CD14-positive monocyte (primary cell): ENCODE measurements around the gene NLRP3. TPM values are rescaled to one million over a fixed set of nuclear protein-coding genes. Genes with fewer than 3 reads are reported as not detected.

Source experiments
- DNase-seq, 3 donors: peaks; one replicate each; pipeline ENCODE4 v3.0.0-alpha.2; 2011 to 2022
- H2AFZ ChIP-seq: 2 replicates; pipeline ENCODE4 v1.6.0; 2012; ENCODE audit warnings: mild to moderate bottlenecking, low read depth, low read length, inconsistent platforms; ENCODE audit not compliant: insufficient read depth, poor library complexity, severe bottlenecking
- H3K27ac ChIP-seq, 2 donors: 1 replicate in 1 of 2; 2 replicates in 1 of 2; pipeline ENCODE4 v1.5.1; 2012 to 2013; ENCODE audit warnings: low read length in 2 of 2, control low read depth in 1 of 2, inconsistent platforms in 1 of 2, low read depth in 1 of 2, mild to moderate bottlenecking in 1 of 2
- H3K27me3 ChIP-seq, 2 donors: one replicate each; pipeline versions ENCODE4 v1.6.0 to v1.6.1; 2011 to 2013; ENCODE audit warnings: low read length in 2 of 2; ENCODE audit not compliant: control insufficient read depth in 2 of 2, insufficient read depth in 2 of 2
- H3K36me3 ChIP-seq, 2 donors: replicated peaks in 1 of 2; 1 replicate in 1 of 2; 2 replicates in 1 of 2; pipeline versions ENCODE4 v1.5.1 to v1.6.1; 2012 to 2013; ENCODE audit warnings: low read length in 2 of 2, control low read depth in 1 of 2, inconsistent platforms in 1 of 2, mild to moderate bottlenecking in 1 of 2; ENCODE audit not compliant: insufficient read depth in 2 of 2, control insufficient read depth in 1 of 2
- H3K4me1 ChIP-seq, 2 donors: 1 replicate in 1 of 2; 2 replicates in 1 of 2; pipeline versions ENCODE4 v1.5.1 to v1.6.1; 2012 to 2013; ENCODE audit warnings: low read length in 2 of 2, control low read depth in 1 of 2, inconsistent platforms in 1 of 2, mild to moderate bottlenecking in 1 of 2, moderate library complexity in 1 of 2; ENCODE audit not compliant: insufficient read depth in 2 of 2, control insufficient read depth in 1 of 2
- H3K4me2 ChIP-seq: replicated peaks from 2 replicates; pipeline ENCODE3; 2012; ENCODE audit warnings: low read length, moderate library complexity, mild to moderate bottlenecking; ENCODE audit not compliant: poor library complexity, severe bottlenecking; ENCODE audit errors: extremely low read depth
- H3K4me3 ChIP-seq, 3 experiments: fragments of 200-600 bp in 1 of 3; sonication (generic) in 1 of 3; replicated peaks in 1 of 3; 1 replicate in 2 of 3; 2 replicates in 1 of 3; pipeline ENCODE4 v1.5.1; 2011 to 2013; ENCODE audit warnings: low read length in 3 of 3, mild to moderate bottlenecking in 3 of 3, control low read depth in 2 of 3, low read depth in 2 of 3, inconsistent platforms in 1 of 3, moderate library complexity in 1 of 3
- H3K79me2 ChIP-seq: 2 replicates; pipeline ENCODE4 v1.6.0; 2012; ENCODE audit warnings: mild to moderate bottlenecking, control low read depth, inconsistent platforms, low read length, moderate library complexity; ENCODE audit not compliant: insufficient read depth
- H3K9ac ChIP-seq: 2 replicates; pipeline ENCODE4 v1.6.0; 2017; ENCODE audit warnings: low read length, mild to moderate bottlenecking; ENCODE audit not compliant: insufficient read depth, poor library complexity, severe bottlenecking
- H3K9me3 ChIP-seq, 2 donors: replicated peaks in 1 of 2; 1 replicate in 1 of 2; 2 replicates in 1 of 2; pipeline versions ENCODE4 v1.5.1 to v1.6.1; 2012 to 2013; ENCODE audit warnings: low read length in 2 of 2, control low read depth in 1 of 2; ENCODE audit not compliant: control insufficient read depth in 1 of 2, insufficient read depth in 1 of 2
- H4K20me1 ChIP-seq: 2 replicates; pipeline ENCODE4 v1.6.0; 2012; ENCODE audit warnings: mild to moderate bottlenecking, low read length, control low read depth, moderate library complexity; ENCODE audit not compliant: insufficient read depth
- H3K27ac Mint-ChIP-seq, 7 donors: one replicate each; pipeline ENCODE4 v1.8.0; 2020; ENCODE audit warnings: mild to moderate bottlenecking in 7 of 7, mixed read lengths in 7 of 7, moderate library complexity in 6 of 7, inconsistent platforms in 2 of 7
- H3K27me3 Mint-ChIP-seq, 3 donors: one replicate each; pipeline ENCODE4 v1.8.0; 2021 to 2022; ENCODE audit warnings: low read depth in 3 of 3, mild to moderate bottlenecking in 3 of 3, mixed read lengths in 3 of 3, moderate library complexity in 3 of 3, inconsistent platforms in 1 of 3
- H3K36me3 Mint-ChIP-seq, 2 donors: one replicate each; pipeline ENCODE4 v1.8.0; 2020; ENCODE audit warnings: mixed read lengths in 2 of 2, inconsistent platforms in 1 of 2, mild to moderate bottlenecking in 1 of 2
- H3K4me1 Mint-ChIP-seq: one replicate; pipeline ENCODE4 v1.8.0; 2020; ENCODE audit warnings: mild to moderate bottlenecking, mixed read lengths
- H3K4me3 Mint-ChIP-seq, 2 donors: one replicate each; pipeline ENCODE4 v1.8.0; 2020; ENCODE audit warnings: mild to moderate bottlenecking in 2 of 2, mixed read lengths in 2 of 2, moderate library complexity in 1 of 2
- H3K9me3 Mint-ChIP-seq, 7 donors: one replicate each; pipeline ENCODE4 v1.8.0; 2020 to 2022; ENCODE audit warnings: mixed read lengths in 7 of 7, mild to moderate bottlenecking in 6 of 7, moderate library complexity in 6 of 7, inconsistent platforms in 2 of 7
- WGBS: methylation state at CpG from one replicate; pipeline ENCODE4 v1.1.5; 2013; ENCODE audit warnings: missing lambda C conversion rate; ENCODE audit not compliant: insufficient coverage; 5-methylcytosine and 5-hydroxymethylcytosine counted together
- intact Hi-C, 2 donors: fragments of 100-400 bp; cut with micrococcal nuclease; formaldehyde crosslinking; loops; one replicate each; pipeline versions ENCODE4 v1.15.0 to v1.15.1; 2023
- polyA plus RNA-seq, 3 donors: library from polyadenylated mRNA; depleted of rRNA in 1 of 3; unstranded in 2 of 3; stranded (reverse) in 1 of 3; fragments of 300-500 nt in 2 of 3; fragments of >200 nt in 1 of 3; fragmentation: Illumina TruSeq in 2 of 3; gene quantifications; 1 replicate in 2 of 3; 2 replicates in 1 of 3; pipeline ENCODE4 v1.2.3, GENCODE V29; 2012 to 2021
- TF ChIP-seq, protein P1 (sequence below): fragments of 200-600 bp; IDR thresholded peaks from one replicate; pipeline ENCODE4 v1.8.0; 2022; ENCODE audit warnings: antibody characterized with exemption, mild to moderate bottlenecking

Gene NLRP3
- polyA plus RNA-seq, 3 donors: 56.2 to 400 (median 61.9) TPM

DNA sequence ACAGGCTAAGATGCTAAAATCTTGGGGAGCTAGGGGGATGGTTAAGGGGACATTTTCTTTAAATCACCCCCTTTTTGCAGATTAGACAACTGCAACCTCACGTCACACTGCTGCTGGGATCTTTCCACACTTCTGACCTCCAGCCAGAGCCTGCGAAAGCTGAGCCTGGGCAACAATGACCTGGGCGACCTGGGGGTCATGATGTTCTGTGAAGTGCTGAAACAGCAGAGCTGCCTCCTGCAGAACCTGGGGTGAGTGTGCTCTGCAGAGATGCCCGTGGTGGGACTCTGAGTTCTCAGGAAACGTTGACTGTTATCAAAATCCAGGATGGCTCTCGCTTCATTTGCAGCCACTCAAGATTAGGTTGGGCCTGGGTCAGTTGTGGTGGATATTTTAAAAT lies 28.6 kb downstream of the NLRP3 start:
- H3K27ac ChIP-seq: peak overlapping the region; percentile 86 to 98
- no peak for DNase-seq
- no peaks in the 10 kb centered on the region for H3K27me3 ChIP-seq
- no peak overlapping the region for H3K4me3 ChIP-seq
- peaks cover 55 to 62% of the 10 kb centered on the region in 2 donors for H3K4me1 ChIP-seq
- no peak overlapping the region for H3K9ac ChIP-seq
- peak overlapping the region; percentile 95 to 100 (median 99) for H3K27ac Mint-ChIP-seq
- peaks cover 13% of the 10 kb centered on the region for H4K20me1 ChIP-seq
- no peaks in the 10 kb centered on the region for H3K9me3 ChIP-seq
- H2AFZ ChIP-seq: no peak overlapping the region
- intact Hi-C loops: no loop called here
- WGBS: 94% methylated on average over 4 of the region's 6 CpGs
- peaks cover 2 to 12% (median 10%) of the 10 kb centered on the region in 7 donors for H3K9me3 Mint-ChIP-seq
- H3K36me3 ChIP-seq: peaks cover 73 to 92% of the 10 kb centered on the region in 2 donors
- H3K4me2 ChIP-seq: no peak overlapping the region
- H3K36me3 Mint-ChIP-seq: peaks cover 87 to 96% of the 10 kb centered on the region in 2 donors
- TF ChIP-seq, protein P1, sequence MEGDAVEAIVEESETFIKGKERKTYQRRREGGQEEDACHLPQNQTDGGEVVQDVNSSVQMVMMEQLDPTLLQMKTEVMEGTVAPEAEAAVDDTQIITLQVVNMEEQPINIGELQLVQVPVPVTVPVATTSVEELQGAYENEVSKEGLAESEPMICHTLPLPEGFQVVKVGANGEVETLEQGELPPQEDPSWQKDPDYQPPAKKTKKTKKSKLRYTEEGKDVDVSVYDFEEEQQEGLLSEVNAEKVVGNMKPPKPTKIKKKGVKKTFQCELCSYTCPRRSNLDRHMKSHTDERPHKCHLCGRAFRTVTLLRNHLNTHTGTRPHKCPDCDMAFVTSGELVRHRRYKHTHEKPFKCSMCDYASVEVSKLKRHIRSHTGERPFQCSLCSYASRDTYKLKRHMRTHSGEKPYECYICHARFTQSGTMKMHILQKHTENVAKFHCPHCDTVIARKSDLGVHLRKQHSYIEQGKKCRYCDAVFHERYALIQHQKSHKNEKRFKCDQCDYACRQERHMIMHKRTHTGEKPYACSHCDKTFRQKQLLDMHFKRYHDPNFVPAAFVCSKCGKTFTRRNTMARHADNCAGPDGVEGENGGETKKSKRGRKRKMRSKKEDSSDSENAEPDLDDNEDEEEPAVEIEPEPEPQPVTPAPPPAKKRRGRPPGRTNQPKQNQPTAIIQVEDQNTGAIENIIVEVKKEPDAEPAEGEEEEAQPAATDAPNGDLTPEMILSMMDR: no peak
- peaks cover 79% of the 10 kb centered on the region for H3K79me2 ChIP-seq
- H3K4me3 Mint-ChIP-seq: no peak overlapping the region
- H3K4me1 Mint-ChIP-seq: peaks cover 78% of the 10 kb centered on the region
- no peaks in the 10 kb centered on the region for H3K27me3 Mint-ChIP-seq

GRCh38 chr1:247445526-247446356 lies 29.8 kb downstream of the NLRP3 start:
- Histone ChIP-seq H3K9me3 (no peaks in the 10 kb centered on the region), H3K36me3 (peaks cover 74 to 94% of the 10 kb centered on the region in 2 donors), H4K20me1 (peaks cover 8% of the 10 kb centered on the region), H3K4me2 (peak overlapping the region; percentile 22), H3K79me2 (peaks cover 72% of the 10 kb centered on the region), H2AFZ (no peak overlapping the region), H3K4me3 (peak overlapping the region in 1 of 3 experiments; percentile 9), H3K27me3 (no peaks in the 10 kb centered on the region), H3K9ac (peak overlapping the region; percentile 64), H3K4me1 (peaks cover 43 to 50% of the 10 kb centered on the region in 2 donors), H3K27ac (peak overlapping the region; percentile 86 to 98)
- Mint-ChIP-seq H3K9me3 (peaks cover 2 to 12% (median 10%) of the 10 kb centered on the region in 7 donors), H3K36me3 (peaks cover 88 to 98% of the 10 kb centered on the region in 2 donors), H3K4me1 (peaks cover 70% of the 10 kb centered on the region), H3K27ac (peak overlapping the region; percentile 95 to 100 (median 99)), H3K4me3 (peak overlapping the region in 1 of 2 donors; percentile 71), H3K27me3 (no peaks in the 10 kb centered on the region)
- intact Hi-C loops: loop anchor here (5.0 kb wide), 2 partner anchors 37 to 38 kb away; no protein-coding TSS in a partner anchor
- 45% methylated on average over 15 of the region's 17 CpGs for WGBS
- DNase-seq: peak; percentile 93 to 96 (median 93)
- TF ChIP-seq, protein P1: no peak
